Left colon (tissue), 2 donors: ENCODE results near the gene EXOC5. TPM values are rescaled to one million over a fixed set of nuclear protein-coding genes. Genes with fewer than 3 reads are reported as not detected.

ENCODE experiments used
- ATAC-seq: fragments of 200-7000 bp; cut with Tn5 transposase; one replicate; pipeline ENCODE4 v1.9.1; 2020; ENCODE audit warnings: mild to moderate bottlenecking, moderate library complexity
- DNase-seq, 2 donors: peaks; one replicate each; pipeline ENCODE4 v3.0.0-alpha.2; 2020
- intact Hi-C, 2 donors: fragments of 100-400 bp; cut with DNase I in 1 of 2; cut with micrococcal nuclease in 1 of 2; formaldehyde crosslinking; loops; one replicate each; pipeline versions ENCODE4 v1.11.2 to v1.14.0; 2022; cut with DNase I, micrococcal nuclease
- long read RNA-seq: library from polyadenylated mRNA; unstranded; transcript quantifications from one replicate; pipeline ENCODE4 v2.0.0, GENCODE V29; 2021
- total RNA-seq, 2 donors: library from RNA; stranded (reverse); fragmentation: NEBNext Ultra II Directional; extraction: Animal tissue kit (Norgen Biotek cat#: 25700); gene quantifications; one replicate each; pipeline ENCODE4 v1.2.1, GENCODE V29; 2021
- donor health status: DM: no; HTN: no; CAD: no.
- donor health status: DM: yes; HTN: yes; CAD: no.

Gene EXOC5
- 10 to 100 TPM; 45.8 to 47.0 TPM for total RNA-seq
- long read RNA-seq, full-length matches to known transcripts = 23 of 33 reads
- long read RNA-seq, partial matches to known transcripts = 3 of 33 reads
- long read RNA-seq, other reads (novel, unspliced or antisense) = 7 of 33 reads

DNA sequence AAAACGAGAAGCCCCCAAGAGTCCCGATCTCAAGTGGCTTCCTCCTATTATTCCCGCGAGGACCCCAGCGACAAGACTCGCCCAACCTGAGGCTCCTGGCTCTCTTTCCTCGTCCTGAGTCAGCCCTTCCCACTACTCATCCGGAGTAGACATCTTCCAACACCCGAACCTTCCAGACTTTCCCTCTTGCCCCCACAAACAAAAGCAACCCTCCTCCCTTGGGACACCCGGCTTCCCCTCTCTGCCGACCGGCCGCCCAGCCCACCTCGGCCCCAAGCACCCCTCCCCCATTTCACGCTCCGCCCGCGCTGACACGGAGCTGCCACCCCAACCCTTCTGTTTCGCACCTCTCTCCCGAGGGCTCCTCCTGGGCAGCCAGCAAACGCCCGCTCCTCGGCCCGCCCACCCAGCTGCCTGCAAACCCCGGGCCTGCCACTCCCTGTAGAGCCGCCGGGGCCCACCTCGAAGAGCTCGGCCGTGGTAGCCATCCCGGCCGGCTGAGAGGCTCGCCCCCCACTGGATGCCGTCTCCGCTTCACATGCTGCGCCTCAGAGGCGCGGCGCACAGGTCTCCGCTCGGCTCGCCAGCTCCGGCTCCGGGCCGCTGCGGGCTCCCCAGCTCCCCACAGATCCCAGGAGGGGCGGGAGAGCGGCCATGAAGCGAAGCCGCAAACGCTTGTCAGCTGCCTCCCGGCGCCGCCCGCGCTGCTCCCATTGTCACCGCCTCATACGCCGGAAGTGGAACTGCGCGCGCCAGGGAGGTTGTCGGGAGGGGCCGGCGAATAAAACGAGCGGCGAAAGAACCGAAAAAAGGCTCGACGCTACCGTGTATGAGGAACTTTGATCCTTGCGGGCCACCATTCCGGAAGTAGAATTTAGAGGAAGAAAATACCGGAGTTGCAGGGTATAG, at the start of gene EXOC5, which contains the start of gene AP5M1:
Gene EXOC5, minus strand, starts transcription at position 745 of the 909 bp plus-strand sequence. Its CDS starts 257 bp downstream, at position 488.
Gene AP5M1, plus strand, starts transcription at position 811 of the 909 bp plus-strand sequence. CDS start 344 bp downstream, outside the sequence.
- intact Hi-C loops = no loop called here
- peak; percentile 90 for ATAC-seq
- DNase-seq = peak; percentile 94 to 95

DNA sequence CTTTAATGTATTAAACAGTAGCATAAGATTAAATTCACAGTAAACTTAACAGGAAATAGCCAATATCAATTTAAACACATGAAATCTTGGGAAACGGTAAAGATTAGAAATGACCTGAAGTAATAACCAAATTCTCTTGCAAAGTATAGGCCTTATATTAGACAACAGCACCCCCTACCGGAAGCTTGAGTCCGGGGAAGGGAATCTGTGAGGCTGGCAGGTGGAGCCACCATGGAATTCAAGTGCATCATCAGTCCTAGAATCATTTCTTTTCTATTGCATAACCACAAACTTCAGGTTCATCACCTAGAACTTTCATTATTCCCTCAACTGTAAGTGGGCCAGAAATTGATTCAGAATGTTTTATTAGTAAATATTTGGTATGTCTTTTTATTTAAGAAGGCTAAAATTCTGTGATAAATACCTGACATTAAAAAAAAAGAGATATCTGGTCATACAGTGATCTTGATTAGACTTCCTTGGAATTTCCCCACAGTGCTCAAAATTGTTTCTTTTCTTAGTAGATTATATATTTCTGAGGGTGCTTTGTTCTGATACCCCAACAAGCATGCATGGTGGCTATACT, 48.6 kb upstream of the EXOC5 start:
- ATAC-seq = peak; percentile 76
- intact Hi-C loops = loop anchor here in 1 of 2 donors (5.0 kb wide), 1 partner anchor 825 kb away; no protein-coding TSS in a partner anchor

DNA sequence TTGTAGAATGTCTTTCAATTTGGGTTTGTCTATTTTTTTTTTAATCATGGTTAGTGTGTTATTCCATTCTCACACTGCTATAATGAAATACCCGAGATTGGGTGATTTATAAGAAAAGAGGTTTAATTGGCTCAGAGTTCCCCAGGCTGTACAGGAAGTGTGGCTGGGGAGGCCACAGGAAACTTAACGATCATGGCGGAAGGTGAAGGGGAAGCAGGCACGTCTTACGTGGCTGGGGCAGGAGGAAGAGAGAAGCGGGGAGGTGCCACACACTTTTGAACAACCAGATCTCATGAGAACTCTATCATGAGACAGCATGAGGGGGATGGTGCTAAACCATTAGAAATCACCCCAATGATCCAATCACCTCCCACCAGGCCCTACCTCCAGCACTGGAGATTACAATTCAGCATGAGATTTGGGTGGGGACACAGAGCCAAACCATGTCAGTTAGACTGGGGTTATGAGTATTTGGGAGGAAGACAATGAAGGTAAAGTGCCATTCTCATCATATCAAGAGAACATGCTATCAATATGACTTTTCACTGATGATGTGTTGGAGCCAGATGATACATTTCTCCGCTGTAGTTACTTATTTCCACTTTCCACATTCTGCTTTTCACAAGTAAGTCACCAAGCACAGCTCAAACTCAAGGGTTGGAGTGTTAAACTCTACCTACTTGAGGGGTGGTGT, 45.8 kb upstream of the EXOC5 start:
- DNase-seq (no peak), ATAC-seq (no peak)
- intact Hi-C loops = loop anchor here in 1 of 2 donors (5.0 kb wide), 1 partner anchor 822 kb away; no protein-coding TSS in a partner anchor

More for the DNA sequence above, 48.6 kb upstream of the EXOC5 start:
- peak; percentile 51 to 76 for DNase-seq

- intact Hi-C loops = no loop called here
- ATAC-seq (no peak), DNase-seq (no peak)
These were observed 34.2 kb upstream of the EXOC5 start for GRCh38 chr14:57302883-57303282.

GRCh38 chr14:57299511-57299910, 30.8 kb upstream of the EXOC5 start:
- intact Hi-C loops = no loop called here
- ATAC-seq (no peak), DNase-seq (no peak)

GRCh38 chr14:57297852-57298251, 29.1 kb upstream of the EXOC5 start:
- DNase-seq (no peak), ATAC-seq (no peak)
- intact Hi-C loops = no loop called here

GRCh38 chr14:57295239-57295638, 26.5 kb upstream of the EXOC5 start:
- DNase-seq = no peak
- intact Hi-C loops = no loop called here
- ATAC-seq = no peak

DNA sequence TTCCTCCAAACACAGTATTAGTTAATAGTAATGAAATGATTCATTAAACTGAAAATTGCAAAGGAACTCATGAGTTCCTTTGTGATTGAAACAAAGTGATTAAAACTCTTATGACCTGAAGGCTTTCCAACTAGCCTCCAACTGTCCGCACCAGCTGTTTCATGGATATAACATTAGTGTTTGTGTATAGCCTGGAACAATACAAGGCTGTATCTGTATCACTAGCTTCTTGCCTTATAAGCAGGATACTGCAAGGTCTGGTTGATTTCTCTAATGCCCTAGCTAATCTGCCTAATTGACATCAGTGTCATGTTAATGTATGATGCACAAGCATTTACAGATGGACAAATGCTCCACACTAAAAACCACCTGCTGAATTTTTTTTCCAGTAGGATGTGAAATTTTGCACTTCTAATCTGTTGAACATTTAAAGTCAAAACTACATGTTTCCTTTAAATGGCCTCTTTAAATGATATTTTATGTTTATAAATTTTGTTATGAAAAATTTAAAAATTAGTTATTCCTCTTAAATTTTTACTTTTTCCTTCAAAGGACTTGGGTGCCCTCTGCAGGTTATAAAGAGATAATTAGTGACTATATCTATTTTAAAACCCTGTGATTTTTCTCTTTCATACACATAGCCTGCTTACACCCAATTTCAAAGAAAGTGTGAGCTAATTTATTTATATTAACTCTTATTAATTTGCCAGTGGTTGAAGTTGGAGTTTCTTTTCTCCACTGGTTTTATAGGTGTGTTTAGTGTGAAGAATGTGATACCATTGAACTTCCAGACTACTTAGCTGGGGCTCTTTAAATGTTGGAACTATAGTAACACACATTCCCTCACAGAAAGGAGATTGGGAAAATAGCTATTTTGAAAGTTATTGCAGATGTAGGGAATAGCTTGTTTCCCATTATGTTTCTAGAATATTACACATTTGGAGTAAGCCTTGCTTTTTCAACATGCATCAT, 25.4 kb upstream of the EXOC5 start:
- DNase-seq = no peak
- ATAC-seq = no peak

GRCh38 chr14:57291692-57292647, 23.3 kb upstream of the EXOC5 start:
- intact Hi-C loops = no loop called here
- ATAC-seq (no peak), DNase-seq (no peak)

More for the DNA sequence above, 25.4 kb upstream of the EXOC5 start:
- intact Hi-C loops = no loop called here

DNA sequence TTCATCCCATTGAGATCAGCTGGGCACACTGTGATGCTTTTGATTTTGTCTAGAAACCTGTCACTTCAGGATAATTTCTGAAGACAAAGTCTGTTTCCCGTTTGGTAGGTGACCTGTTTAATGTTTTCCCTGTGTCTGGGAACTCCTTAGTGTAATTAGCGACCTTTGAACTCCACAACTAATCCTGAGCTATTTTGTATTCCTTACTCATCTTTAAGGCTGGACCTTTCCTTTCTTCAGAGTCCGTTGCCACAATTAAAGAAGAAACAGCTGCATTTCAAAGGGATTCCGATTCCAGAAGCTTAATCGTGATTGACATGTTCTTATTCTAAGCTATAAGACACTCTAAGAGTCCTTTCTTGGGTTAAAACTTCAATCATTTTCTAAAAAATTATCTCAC, 22.0 kb upstream of the EXOC5 start:
- intact Hi-C loops = no loop called here
- DNase-seq (no peak), ATAC-seq (peak; percentile 98)

GRCh38 chr14:57287745-57288144, 19.0 kb upstream of the EXOC5 start:
- ATAC-seq (no peak), DNase-seq (no peak)
- intact Hi-C loops = no loop called here

DNA sequence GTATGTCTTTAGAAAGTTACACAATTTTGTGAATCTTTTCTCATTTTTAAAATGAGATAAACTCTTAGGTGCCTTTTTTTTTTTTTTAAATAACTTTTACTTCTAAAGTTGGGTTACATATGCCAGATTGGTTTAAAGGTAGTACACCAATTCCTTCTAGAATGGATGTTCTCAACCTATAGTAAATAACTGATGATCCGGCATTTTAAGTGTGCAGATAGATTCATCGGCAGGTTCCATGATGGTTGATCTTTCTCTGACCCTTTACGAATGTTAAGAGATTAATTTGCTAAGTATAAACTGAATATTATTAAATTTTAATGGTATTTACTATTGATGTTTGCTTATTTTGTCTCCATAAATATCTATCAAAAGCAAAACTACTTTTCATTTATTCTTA, 8.4 kb upstream of the EXOC5 start:
- no peak for ATAC-seq
- DNase-seq = no peak
- intact Hi-C loops = no loop called here

GRCh38 chr14:57275023-57275664, 6.4 kb upstream of the EXOC5 start:
- intact Hi-C loops = no loop called here
- no peak for ATAC-seq

GRCh38 chr14:57274551-57274950, 5.8 kb upstream of the EXOC5 start:
- ATAC-seq = no peak
- intact Hi-C loops = no loop called here

More at GRCh38 chr14:57275023-57275664, 6.4 kb upstream of the EXOC5 start:
- DNase-seq = no peak

GRCh38 chr14:57273236-57273635, 4.5 kb upstream of the EXOC5 start:
- ATAC-seq = no peak
- intact Hi-C loops = no loop called here
- DNase-seq = no peak

More at GRCh38 chr14:57274551-57274950, 5.8 kb upstream of the EXOC5 start:
- DNase-seq = no peak

DNA sequence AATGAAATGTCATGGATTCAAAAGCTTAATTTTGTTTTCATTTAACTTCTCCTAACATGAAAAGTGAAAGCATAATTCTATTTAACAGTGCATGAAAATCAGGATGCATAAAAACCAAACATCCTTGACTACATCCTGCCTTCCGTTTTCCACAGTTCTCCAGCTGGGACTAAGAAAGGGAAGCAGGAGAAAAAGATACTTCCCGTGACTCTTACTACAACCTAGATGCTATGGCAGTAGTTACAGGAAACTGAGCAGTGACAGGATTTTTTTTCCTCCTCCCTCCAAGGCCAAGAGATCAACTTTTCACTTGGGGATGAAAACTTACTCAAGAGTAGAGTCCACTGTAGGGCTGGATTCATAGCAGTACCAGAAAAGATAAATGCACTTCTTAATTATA, 2.6 kb downstream of the EXOC5 start:
- ATAC-seq (no peak), DNase-seq (no peak)
- intact Hi-C loops = no loop called here
